Small intestine (tissue), 7 donors: ENCODE data around the gene ATG16L2. TPM values are rescaled to one million over a fixed set of nuclear protein-coding genes. Genes with fewer than 3 reads are reported as not detected.
"Not testable (repeated sequence)": the region's sequence is repeated elsewhere in the genome, so short reads cannot be mapped to it uniquely, and the experiment has no call there.

Source experiments
- DNase-seq, 2 donors: peaks; one replicate each; pipeline versions ENCODE4 v3.0.0 to v3.0.0-alpha.2; 2013
- FAIRE-seq: peaks from 2 replicates; lab custom pipeline; 2012; peaks lifted over from hg19 to GRCh38; lab: Jason Lieb, UNC
- H3K27ac ChIP-seq, 3 donors: one replicate each; pipeline ENCODE4 v1.5.1; 2013; ENCODE audit warnings: low read length in 2 of 3, mild to moderate bottlenecking in 2 of 3, control low read depth in 1 of 3, inconsistent platforms in 1 of 3, low read depth in 1 of 3, moderate library complexity in 1 of 3
- H3K27me3 ChIP-seq, 3 donors: one replicate each; pipeline ENCODE4 v1.6.1; 2013; ENCODE audit warnings: low read length in 3 of 3, inconsistent platforms in 1 of 3; ENCODE audit not compliant: control insufficient read depth in 3 of 3, insufficient read depth in 3 of 3
- H3K36me3 ChIP-seq, 3 donors: one replicate each; pipeline ENCODE4 v1.6.1; 2013; ENCODE audit warnings: low read length in 3 of 3, inconsistent platforms in 1 of 3, low read depth in 1 of 3, mild to moderate bottlenecking in 1 of 3, moderate library complexity in 1 of 3; ENCODE audit not compliant: control insufficient read depth in 3 of 3, insufficient read depth in 2 of 3
- H3K4me1 ChIP-seq, 3 donors: one replicate each; pipeline ENCODE4 v1.6.1; 2013; ENCODE audit warnings: low read length in 2 of 3, inconsistent platforms in 1 of 3, low read depth in 1 of 3, mild to moderate bottlenecking in 1 of 3, moderate library complexity in 1 of 3; ENCODE audit not compliant: control insufficient read depth in 3 of 3, insufficient read depth in 2 of 3
- H3K4me3 ChIP-seq, 3 donors: one replicate each; pipeline ENCODE4 v1.5.1; 2013; ENCODE audit warnings: low read length in 3 of 3, control low read depth in 1 of 3, inconsistent platforms in 1 of 3, low read depth in 1 of 3, mild to moderate bottlenecking in 1 of 3, moderate library complexity in 1 of 3
- H3K9me3 ChIP-seq, 2 donors: one replicate each; pipeline ENCODE4 v1.6.1; 2013; ENCODE audit warnings: low read depth in 1 of 2, low read length in 1 of 2; ENCODE audit not compliant: control insufficient read depth in 2 of 2, insufficient read depth in 1 of 2
- WGBS, 3 donors: extraction: QIAGEN DNeasy Blood & Tissue Kit; methylation state at CpG; one replicate each; pipeline ENCODE4 v1.1.7; 2013; 5-methylcytosine and 5-hydroxymethylcytosine counted together
- polyA plus RNA-seq, 4 donors: library from polyadenylated mRNA; stranded (reverse) in 3 of 4; unstranded in 1 of 4; fragments of 200-250 nt in 3 of 4; fragments of 120-200 nt in 1 of 4; gene quantifications; one replicate each; pipeline versions ENCODE4 v1.2.1 to v1.2.3, GENCODE V29; 2013
- donor health status: healthy with polysubstance abuse.
- donor health status: control.
- donor health status: control.
- donor health status: Bipolar disorder and iron deficiency.
- donor health status: healthy.

ATG16L2 gene
- polyA plus RNA-seq, 4 donors = 19.7 to 50.7 (median 40.1) TPM

DNA sequence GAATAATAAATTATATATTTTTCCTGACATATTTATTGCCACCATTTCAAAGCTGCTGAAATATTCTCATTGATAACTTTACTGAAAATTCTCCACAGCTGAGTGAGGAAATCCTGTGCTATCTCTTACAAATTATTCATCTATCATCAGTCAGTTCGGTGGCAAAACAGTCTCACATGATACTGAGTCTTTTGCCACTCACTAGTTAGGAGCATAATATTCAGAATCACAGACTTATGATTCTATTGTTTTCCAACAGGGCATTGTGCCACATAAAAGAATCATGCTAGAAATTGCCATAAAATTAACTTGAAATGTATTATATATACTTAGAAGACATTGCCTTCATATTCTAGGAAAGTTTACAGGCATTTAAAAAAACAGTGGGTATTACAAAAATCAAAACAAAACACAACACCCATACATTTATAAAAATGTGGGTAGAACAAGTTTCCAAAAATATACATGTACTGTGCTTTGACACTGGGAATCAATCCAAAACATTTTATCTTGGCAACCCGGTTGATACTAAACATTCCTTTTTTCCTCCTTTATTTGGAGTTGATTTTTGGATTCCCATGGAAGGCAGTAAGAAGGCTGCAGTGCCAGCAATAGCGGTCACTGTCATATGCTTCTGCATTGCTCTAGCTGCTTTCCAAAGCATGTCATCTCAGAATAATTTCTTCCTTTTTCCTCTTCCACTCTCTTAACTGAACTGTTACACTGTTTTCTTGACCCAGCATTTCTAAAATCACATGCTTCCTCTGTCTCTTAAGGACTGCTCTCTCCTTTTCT is 42.5 kb downstream of the ATG16L2 start:
- peaks cover 0 to 10% (median 0%) of the 10 kb centered on the region in 3 donors for H3K4me1 ChIP-seq
- no peak for DNase-seq
- H3K9me3 ChIP-seq = no peaks in the 10 kb centered on the region
- 26 to 32% (median 31%) methylated on average over 3 of the region's 3 CpGs for WGBS, 3 donors
- H3K4me3 ChIP-seq = no peak overlapping the region
- no peak for FAIRE-seq
- peak overlapping the region in 1 of 3 donors; percentile 43 for H3K27ac ChIP-seq
- H3K36me3 ChIP-seq = peaks cover 0 to 7% (median 0%) of the 10 kb centered on the region in 3 donors
- H3K27me3 ChIP-seq = no peaks in the 10 kb centered on the region

- not testable (repeated sequence) for H3K4me3 ChIP-seq, H3K4me1 ChIP-seq, H3K27me3 ChIP-seq, H3K9me3 ChIP-seq, DNase-seq, H3K27ac ChIP-seq, H3K36me3 ChIP-seq, FAIRE-seq
- WGBS, 3 donors = 96 to 100% (median 100%) methylated on average over 2 of the region's 2 CpGs
Measured at GRCh38 chr11:72858267-72858666, 44.1 kb downstream of the ATG16L2 start.

DNA sequence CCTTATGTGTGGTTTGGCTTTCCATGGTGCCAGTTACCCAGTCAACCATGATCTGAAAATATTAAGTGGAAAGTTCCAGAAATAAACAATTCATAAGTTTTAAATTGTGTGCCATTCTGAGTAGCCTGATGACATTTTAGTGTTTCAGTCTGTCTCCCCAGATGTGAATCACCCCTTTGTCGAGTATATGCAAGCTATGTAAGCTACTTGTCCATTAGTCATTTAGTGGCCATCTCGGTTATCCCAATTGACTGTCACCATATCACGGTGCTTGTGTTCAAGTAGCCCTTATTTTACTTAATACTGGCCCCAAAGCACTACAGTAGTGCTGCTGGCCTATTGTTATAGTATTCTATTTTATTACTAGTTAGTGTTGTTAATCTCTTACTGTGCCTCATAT is 44.9 kb downstream of the ATG16L2 start:
- no peak overlapping the region for H3K4me3 ChIP-seq
- DNase-seq (no peak), FAIRE-seq (no peak)
- no peaks in the 10 kb centered on the region for H3K27me3 ChIP-seq
- H3K36me3 ChIP-seq = peaks cover 0 to 7% (median 0%) of the 10 kb centered on the region in 3 donors
- peaks cover 0 to 10% (median 0%) of the 10 kb centered on the region in 3 donors for H3K4me1 ChIP-seq
- WGBS, 3 donors = 93 to 94% (median 94%) methylated on average over 3 of the region's 3 CpGs
- no peak overlapping the region for H3K27ac ChIP-seq
- no peaks in the 10 kb centered on the region for H3K9me3 ChIP-seq

DNA sequence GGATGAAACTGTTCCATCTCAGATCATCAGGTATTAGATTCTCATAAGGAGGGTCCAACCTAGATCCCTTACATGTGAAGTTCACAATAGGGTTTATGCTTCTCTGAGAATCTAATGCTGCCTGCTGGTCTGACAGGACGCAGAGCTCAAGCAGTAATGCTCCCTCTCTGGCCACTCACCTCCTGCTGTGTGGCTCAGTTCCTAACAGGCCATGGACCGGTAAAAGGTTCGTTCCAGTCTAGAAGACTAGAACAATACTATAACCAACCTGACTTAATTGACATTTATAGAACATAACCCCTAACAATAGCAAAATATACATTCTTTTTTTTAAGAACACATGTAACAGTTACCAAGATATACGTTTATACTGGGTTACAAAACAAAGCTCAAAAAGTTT is 45.8 kb downstream of the ATG16L2 start:
- H3K27me3 ChIP-seq = no peaks in the 10 kb centered on the region
- no peak overlapping the region for H3K27ac ChIP-seq
- FAIRE-seq = no peak
- H3K4me1 ChIP-seq = peaks cover 0 to 10% (median 0%) of the 10 kb centered on the region in 3 donors
- peaks cover 0 to 5% (median 0%) of the 10 kb centered on the region in 3 donors for H3K36me3 ChIP-seq
- DNase-seq = no peak
- H3K4me3 ChIP-seq = no peak overlapping the region
- no peaks in the 10 kb centered on the region for H3K9me3 ChIP-seq
- 94 to 96% (median 96%) methylated on average over 4 of the region's 4 CpGs for WGBS, 3 donors

GRCh38 chr11:72860592-72860991 is 46.4 kb downstream of the ATG16L2 start:
- WGBS, 3 donors = 93 to 96% (median 96%) methylated on average over 4 of the region's 4 CpGs
- DNase-seq (no peak), FAIRE-seq (no peak)
- peaks cover 0 to 10% (median 0%) of the 10 kb centered on the region in 3 donors for H3K4me1 ChIP-seq
- H3K27ac ChIP-seq = no peak overlapping the region
- no peaks in the 10 kb centered on the region for H3K9me3 ChIP-seq
- no peak overlapping the region for H3K4me3 ChIP-seq
- H3K36me3 ChIP-seq = peaks cover 0 to 5% (median 0%) of the 10 kb centered on the region in 3 donors
- no peaks in the 10 kb centered on the region for H3K27me3 ChIP-seq

DNA sequence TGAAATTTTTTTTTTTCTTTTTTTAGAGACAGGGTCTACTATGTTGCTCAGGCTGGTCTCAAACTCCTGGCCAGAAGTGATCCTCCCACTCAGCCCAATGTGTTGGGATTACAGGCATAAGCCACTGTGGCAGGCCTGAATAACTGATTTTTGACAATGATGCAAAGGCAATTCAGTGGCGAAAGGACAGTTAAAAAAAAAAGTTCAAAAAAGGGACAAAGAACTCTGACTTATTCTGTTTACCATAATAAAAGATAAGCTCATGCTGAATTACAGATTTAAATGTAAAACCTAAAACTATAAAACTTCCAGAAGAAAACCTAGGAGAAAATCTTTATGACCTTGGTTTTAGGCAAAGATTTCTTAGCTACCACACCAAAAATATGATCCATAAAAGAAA is 48.9 kb downstream of the ATG16L2 start:
- DNase-seq = no peak
- H3K36me3 ChIP-seq = peaks cover 0 to 5% (median 0%) of the 10 kb centered on the region in 3 donors
- H3K4me1 ChIP-seq = no peaks in the 10 kb centered on the region
- 90 to 100% (median 97%) methylated on average over 1 of the region's 1 CpG for WGBS, 3 donors
- no peak overlapping the region for H3K27ac ChIP-seq
- H3K4me3 ChIP-seq = no peak overlapping the region
- FAIRE-seq = no peak
- H3K9me3 ChIP-seq = no peaks in the 10 kb centered on the region
- H3K27me3 ChIP-seq = no peaks in the 10 kb centered on the region

GRCh38 chr11:72863916-72864315 is 49.7 kb downstream of the ATG16L2 start:
- H3K4me3 ChIP-seq = no peak overlapping the region
- FAIRE-seq (no peak), DNase-seq (no peak)
- no peaks in the 10 kb centered on the region for H3K9me3 ChIP-seq
- WGBS, 3 donors = 51 to 74% (median 72%) methylated on average over 1 of the region's 1 CpG
- no peak overlapping the region for H3K27ac ChIP-seq
- H3K27me3 ChIP-seq = no peaks in the 10 kb centered on the region
- peaks cover 0 to 5% (median 0%) of the 10 kb centered on the region in 3 donors for H3K36me3 ChIP-seq
- no peaks in the 10 kb centered on the region for H3K4me1 ChIP-seq

- Histone ChIP-seq H3K36me3 (peaks cover 0 to 4% (median 0%) of the 10 kb centered on the region in 3 donors), H3K27me3 (no peaks in the 10 kb centered on the region), H3K9me3 (no peaks in the 10 kb centered on the region), H3K4me1 (peaks cover 0 to 6% (median 0%) of the 10 kb centered on the region in 3 donors), H3K4me3 (no peak overlapping the region), H3K27ac (no peak overlapping the region)
- FAIRE-seq = no peak
- no peak for DNase-seq
- 42 to 74% (median 65%) methylated on average over 5 of the region's 5 CpGs for WGBS, 3 donors
Measured at GRCh38 chr11:72864702-72865655, 50.8 kb downstream of the ATG16L2 start.
